ENCODE data around the gene MUC2.
"Not testable (repeated sequence)": the region's sequence is repeated elsewhere in the genome, so short reads cannot be mapped to it uniquely, and the experiment has no call there.

Gene MUC2

DNA sequence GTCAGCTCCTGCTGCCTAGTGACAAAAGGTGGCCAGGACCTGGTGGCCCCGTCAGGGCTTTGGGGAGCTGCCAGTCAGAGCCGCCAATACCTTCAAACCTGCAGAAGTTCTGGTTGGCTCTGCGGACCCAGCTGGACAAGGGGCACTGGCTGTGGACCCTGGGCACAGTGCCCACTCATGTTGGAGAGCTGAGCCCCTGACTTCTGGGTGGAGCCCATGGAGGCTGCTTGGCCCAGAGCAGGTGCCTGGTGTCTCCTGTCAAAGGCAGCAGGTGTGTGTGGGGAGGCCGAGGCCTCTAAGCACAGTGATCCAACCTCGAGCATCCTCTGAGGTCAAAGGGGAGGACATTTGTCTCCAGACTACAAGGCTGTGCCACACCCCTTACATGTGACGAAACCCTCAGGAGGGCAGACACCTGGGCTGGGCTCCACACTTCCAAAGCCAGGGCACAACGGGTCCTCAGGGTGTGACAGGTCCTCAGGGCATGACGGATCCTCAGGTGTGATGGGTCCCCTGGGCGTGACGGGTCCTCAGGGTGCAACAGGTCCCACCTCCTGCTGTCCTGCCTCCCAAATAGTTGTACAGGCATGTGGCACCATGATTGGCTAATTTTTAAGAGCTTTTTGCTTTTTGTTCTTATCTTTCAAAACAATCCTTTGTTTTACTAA is 37.0 kb downstream of the MUC2 start:
- Histone ChIP-seq H3K27ac (replicated peaks) (no peak overlapping the region), H3K27me3 (ENCODE audit: insufficient read depth, poor library complexity, severe bottlenecking) (no peaks in the 10 kb centered on the region), H3K4me3 (replicated peaks; ENCODE audit: insufficient read depth, low read length) (no peak overlapping the region)
- TF ChIP-seq SPI1 (IDR thresholded peaks at IDR 0.05; ENCODE audit: borderline replicate concordance, low read depth) = no peak
- DNase-seq (ENCODE audit: low read depth in 1 of 2, low spot score in 1 of 2) = no peak

GRCh38 chr11:1112351-1113191 is 37.9 kb downstream of the MUC2 start:
- TF ChIP-seq, protein P1, sequence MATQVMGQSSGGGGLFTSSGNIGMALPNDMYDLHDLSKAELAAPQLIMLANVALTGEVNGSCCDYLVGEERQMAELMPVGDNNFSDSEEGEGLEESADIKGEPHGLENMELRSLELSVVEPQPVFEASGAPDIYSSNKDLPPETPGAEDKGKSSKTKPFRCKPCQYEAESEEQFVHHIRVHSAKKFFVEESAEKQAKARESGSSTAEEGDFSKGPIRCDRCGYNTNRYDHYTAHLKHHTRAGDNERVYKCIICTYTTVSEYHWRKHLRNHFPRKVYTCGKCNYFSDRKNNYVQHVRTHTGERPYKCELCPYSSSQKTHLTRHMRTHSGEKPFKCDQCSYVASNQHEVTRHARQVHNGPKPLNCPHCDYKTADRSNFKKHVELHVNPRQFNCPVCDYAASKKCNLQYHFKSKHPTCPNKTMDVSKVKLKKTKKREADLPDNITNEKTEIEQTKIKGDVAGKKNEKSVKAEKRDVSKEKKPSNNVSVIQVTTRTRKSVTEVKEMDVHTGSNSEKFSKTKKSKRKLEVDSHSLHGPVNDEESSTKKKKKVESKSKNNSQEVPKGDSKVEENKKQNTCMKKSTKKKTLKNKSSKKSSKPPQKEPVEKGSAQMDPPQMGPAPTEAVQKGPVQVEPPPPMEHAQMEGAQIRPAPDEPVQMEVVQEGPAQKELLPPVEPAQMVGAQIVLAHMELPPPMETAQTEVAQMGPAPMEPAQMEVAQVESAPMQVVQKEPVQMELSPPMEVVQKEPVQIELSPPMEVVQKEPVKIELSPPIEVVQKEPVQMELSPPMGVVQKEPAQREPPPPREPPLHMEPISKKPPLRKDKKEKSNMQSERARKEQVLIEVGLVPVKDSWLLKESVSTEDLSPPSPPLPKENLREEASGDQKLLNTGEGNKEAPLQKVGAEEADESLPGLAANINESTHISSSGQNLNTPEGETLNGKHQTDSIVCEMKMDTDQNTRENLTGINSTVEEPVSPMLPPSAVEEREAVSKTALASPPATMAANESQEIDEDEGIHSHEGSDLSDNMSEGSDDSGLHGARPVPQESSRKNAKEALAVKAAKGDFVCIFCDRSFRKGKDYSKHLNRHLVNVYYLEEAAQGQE (IDR thresholded peaks at IDR 0.05; ENCODE audit: insufficient replicate concordance, low read depth) = no peak
- no peak for TF ChIP-seq CTCF (IDR thresholded peaks at IDR 0.05; ENCODE audit: insufficient read depth, low read length)
- no peak for TF ChIP-seq POLR2AphosphoS5 (IDR thresholded peaks at IDR 0.05; ENCODE audit: low read depth)
- no peak for DNase-seq (ENCODE audit: low read depth in 1 of 2, low spot score in 1 of 2)
- Histone ChIP-seq H3K27me3 (ENCODE audit: insufficient read depth, poor library complexity, severe bottlenecking) (no peaks in the 10 kb centered on the region), H3K4me3 (replicated peaks; ENCODE audit: insufficient read depth, low read length) (no peak overlapping the region), H3K27ac (replicated peaks) (no peak overlapping the region)

GRCh38 chr11:1113405-1114201 is 38.9 kb downstream of the MUC2 start:
- no peaks in the 10 kb centered on the region for H3K27me3 ChIP-seq (ENCODE audit: insufficient read depth, poor library complexity, severe bottlenecking)
- DNase-seq (ENCODE audit: low read depth in 1 of 2, low spot score in 1 of 2) = no peak
- no peak overlapping the region for H3K27ac ChIP-seq (replicated peaks)
- H3K4me3 ChIP-seq (replicated peaks; ENCODE audit: insufficient read depth, low read length) = no peak overlapping the region
- no peak for TF ChIP-seq POLR2AphosphoS5 (IDR thresholded peaks at IDR 0.05; ENCODE audit: low read depth)
- TF ChIP-seq, protein P1 (IDR thresholded peaks at IDR 0.05; ENCODE audit: insufficient replicate concordance, low read depth) = no peak
- TF ChIP-seq GABPA (IDR thresholded peaks at IDR 0.05; ENCODE audit: low read depth) = no peak
- TF ChIP-seq CTCF (IDR thresholded peaks at IDR 0.05; ENCODE audit: insufficient read depth, low read length) = no peak
- TF ChIP-seq SPI1 (IDR thresholded peaks at IDR 0.05; ENCODE audit: borderline replicate concordance, low read depth) = no peak

DNA sequence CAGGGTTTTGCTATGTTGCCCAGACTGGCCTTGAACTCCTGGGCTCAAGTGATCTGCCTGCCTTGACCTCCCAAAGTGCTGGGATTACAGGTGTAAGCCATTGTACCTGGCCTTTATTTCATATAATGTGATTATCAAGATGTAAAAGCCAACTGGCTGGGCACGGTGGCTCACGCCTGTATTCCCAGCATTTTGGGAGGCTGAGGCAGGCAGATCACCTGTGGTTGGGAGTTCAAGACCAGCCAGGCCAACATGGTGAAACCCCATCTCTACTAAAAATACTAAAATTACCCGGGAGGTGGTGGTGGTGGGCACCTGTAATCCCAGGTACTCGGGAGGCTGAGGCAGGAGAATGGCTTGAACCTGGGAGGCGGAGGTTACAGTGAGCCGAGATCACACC is 40.6 kb downstream of the MUC2 start:
- H3K4me3 ChIP-seq (replicated peaks; ENCODE audit: insufficient read depth, low read length); H3K27me3 ChIP-seq (ENCODE audit: insufficient read depth, poor library complexity, severe bottlenecking); H3K27ac ChIP-seq (replicated peaks); DNase-seq (ENCODE audit: low read depth in 1 of 2, low spot score in 1 of 2): not testable (repeated sequence)
